ENCODE measurements around the gene TTC39B.

DNA sequence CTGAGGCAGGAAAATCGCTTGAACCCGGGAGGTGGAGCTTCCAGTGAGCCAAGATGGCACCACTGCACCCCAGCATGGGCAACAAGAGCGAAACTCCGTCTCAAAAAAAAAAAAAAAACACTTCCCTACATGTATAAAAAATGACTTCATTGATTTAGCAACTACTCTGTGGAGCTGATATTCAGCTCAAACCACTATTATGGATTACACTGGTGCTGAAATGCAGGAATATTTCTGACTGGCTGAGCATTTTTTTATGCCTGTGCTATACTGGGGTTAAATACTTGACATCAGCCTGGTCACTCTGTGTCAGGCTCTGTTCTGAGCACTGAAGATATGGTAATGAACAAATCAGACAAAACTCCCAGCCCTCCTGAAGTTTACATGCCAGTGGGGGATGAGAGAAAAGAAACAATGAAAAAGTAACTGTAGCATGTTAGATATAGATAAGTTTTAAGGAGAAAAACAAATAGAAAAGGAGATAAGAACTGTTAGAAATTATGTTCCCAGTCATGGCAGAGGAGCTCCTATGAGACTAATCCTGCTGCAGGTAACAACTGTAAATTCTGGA is 22.6 kb upstream of the TTC39B start:
- TF ChIP-seq, protein P1, sequence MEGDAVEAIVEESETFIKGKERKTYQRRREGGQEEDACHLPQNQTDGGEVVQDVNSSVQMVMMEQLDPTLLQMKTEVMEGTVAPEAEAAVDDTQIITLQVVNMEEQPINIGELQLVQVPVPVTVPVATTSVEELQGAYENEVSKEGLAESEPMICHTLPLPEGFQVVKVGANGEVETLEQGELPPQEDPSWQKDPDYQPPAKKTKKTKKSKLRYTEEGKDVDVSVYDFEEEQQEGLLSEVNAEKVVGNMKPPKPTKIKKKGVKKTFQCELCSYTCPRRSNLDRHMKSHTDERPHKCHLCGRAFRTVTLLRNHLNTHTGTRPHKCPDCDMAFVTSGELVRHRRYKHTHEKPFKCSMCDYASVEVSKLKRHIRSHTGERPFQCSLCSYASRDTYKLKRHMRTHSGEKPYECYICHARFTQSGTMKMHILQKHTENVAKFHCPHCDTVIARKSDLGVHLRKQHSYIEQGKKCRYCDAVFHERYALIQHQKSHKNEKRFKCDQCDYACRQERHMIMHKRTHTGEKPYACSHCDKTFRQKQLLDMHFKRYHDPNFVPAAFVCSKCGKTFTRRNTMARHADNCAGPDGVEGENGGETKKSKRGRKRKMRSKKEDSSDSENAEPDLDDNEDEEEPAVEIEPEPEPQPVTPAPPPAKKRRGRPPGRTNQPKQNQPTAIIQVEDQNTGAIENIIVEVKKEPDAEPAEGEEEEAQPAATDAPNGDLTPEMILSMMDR (IDR thresholded peaks at IDR 0.05; ENCODE audit: control extremely low read depth in 1 of 3, insufficient read depth in 1 of 3, low read depth in 1 of 3, low read length in 3 of 3): no peak
- TF ChIP-seq JUND (IDR thresholded peaks at IDR 0.05; ENCODE audit: low read length): no peak
- TF ChIP-seq POLR2A (IDR thresholded peaks at IDR 0.05; ENCODE audit: control extremely low read depth in 1 of 2, low read depth in 2 of 2, low read length in 2 of 2): no peak
- TF ChIP-seq CEBPB (IDR thresholded peaks at IDR 0.05; ENCODE audit: low read depth, low read length): no peak
- no peak for TF ChIP-seq POLR2AphosphoS5 (IDR thresholded peaks at IDR 0.05; ENCODE audit: low read depth, low read length)
- no peak for TF ChIP-seq TAF1 (IDR thresholded peaks at IDR 0.05; ENCODE audit: low read depth, low read length)
- TF ChIP-seq RNF2 (IDR thresholded peaks at IDR 0.05; ENCODE audit: borderline replicate concordance, low read depth, low read length, missing control alignments, poor library complexity, severe bottlenecking): no peak

Data from H1 (cell line).